ENCODE measurements around the gene WHAMM.

- TF ChIP-seq GATA2 (IDR thresholded peaks at IDR 0.05; ENCODE audit: low read depth, low read length) (no peak), GATA3 (IDR thresholded peaks at IDR 0.05; ENCODE audit: low read depth, low read length) (no peak)
Observed at GRCh38 chr15:82802497-82802896, 6.9 kb upstream of the WHAMM start.
